Right atrium auricular region (tissue), 2 donors: ENCODE measurements around the gene MYO3B. TPM values are rescaled to one million over a fixed set of nuclear protein-coding genes. Genes with fewer than 3 reads are reported as not detected.
"Not testable (repeated sequence)": the region's sequence is repeated elsewhere in the genome, so short reads cannot be mapped to it uniquely, and the experiment has no call there.

Experiments
- DNase-seq: peaks from one replicate; pipeline ENCODE4 v3.0.0-alpha.2; 2019; ENCODE audit warnings: low spot score
- H3K27ac ChIP-seq, 2 donors: fragments of 200-600 bp; sonication (generic); 1 replicate in 1 of 2; 2 replicates in 1 of 2; pipeline ENCODE4 v1.5.1; 2016 to 2019
- H3K27me3 ChIP-seq, 2 donors: fragments of 200-600 bp; sonication (generic); one replicate each; pipeline versions ENCODE4 v1.5.1 to v1.6.0; 2017 to 2019
- H3K36me3 ChIP-seq: fragments of 200-600 bp; sonication (generic); one replicate; pipeline ENCODE4 v1.5.1; 2016
- H3K4me1 ChIP-seq, 2 donors: fragments of 200-600 bp; sonication (generic); one replicate each; pipeline versions ENCODE4 v1.5.1 to v1.6.0; 2017 to 2019
- H3K4me3 ChIP-seq, 2 donors: fragments of 200-600 bp; sonication (generic); 1 replicate in 1 of 2; 2 replicates in 1 of 2; pipeline ENCODE4 v1.5.1; 2017 to 2019; ENCODE audit warnings: mild to moderate bottlenecking in 1 of 2, moderate library complexity in 1 of 2
- H3K9me3 ChIP-seq, 2 donors: fragments of 200-600 bp; sonication (generic); one replicate each; pipeline ENCODE4 v1.5.1; 2019
- total RNA-seq, 2 donors: library from RNA; depleted of rRNA; stranded (reverse); fragments of >200 nt; gene quantifications; one replicate each; pipeline ENCODE4 v1.1.0, GENCODE V29; 2016
- TF ChIP-seq, protein P1 (sequence below), 2 donors: fragments of 200-600 bp; sonication (generic); IDR thresholded peaks; one replicate each; pipeline ENCODE4 v1.5.1; 2019; ENCODE audit warnings: antibody characterized with exemption in 2 of 2

MYO3B gene
- total RNA-seq, 2 donors from 2014 or later: not detected

DNA sequence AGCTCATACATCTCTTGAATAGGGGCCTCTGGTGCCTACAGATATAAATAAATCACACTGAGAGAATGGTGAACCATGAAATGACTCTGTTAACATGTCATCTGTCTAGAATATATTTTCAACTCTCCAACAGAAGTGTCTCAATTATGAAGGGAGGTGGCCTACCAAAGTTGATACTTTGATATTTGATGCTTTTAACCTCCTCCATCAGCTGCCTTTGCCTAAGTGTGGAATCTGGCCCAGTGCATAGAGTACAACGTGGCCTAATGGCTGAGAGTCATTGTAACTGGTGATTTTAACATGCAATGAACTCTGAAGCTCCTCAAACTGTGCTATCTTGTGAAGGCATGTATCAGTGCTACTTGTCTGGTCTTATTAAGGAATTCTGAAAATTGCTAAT lies 93.4 kb downstream of the MYO3B start:
- H3K27me3 ChIP-seq: no peaks in the 10 kb centered on the region

DNA sequence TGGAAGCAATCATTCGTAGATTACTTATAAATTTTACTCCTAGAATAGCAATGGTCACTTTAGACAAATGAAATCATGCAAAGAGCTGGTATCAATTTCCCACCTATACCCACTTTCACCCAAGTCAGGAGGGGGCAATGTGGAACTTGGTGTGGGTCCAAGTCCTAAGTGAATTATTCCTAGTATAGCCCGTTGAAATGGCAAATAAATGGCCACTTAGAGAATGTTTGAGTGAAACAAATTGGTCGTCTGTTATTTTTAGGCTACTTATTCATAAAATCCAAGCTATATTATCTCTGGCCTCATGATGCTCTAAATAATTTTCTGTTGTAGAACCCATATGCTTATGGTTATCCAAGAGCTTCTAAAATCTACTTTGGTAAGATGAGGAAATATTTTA lies 98.1 kb downstream of the MYO3B start:
- no peak overlapping the region for H3K27ac ChIP-seq
- H3K4me1 ChIP-seq: peaks cover 0 to 8% of the 10 kb centered on the region in 2 donors
- H3K4me3 ChIP-seq: no peak overlapping the region
- no peak for DNase-seq
- no peaks in the 10 kb centered on the region for H3K9me3 ChIP-seq
- H3K27me3 ChIP-seq: no peaks in the 10 kb centered on the region
- TF ChIP-seq, protein P1, sequence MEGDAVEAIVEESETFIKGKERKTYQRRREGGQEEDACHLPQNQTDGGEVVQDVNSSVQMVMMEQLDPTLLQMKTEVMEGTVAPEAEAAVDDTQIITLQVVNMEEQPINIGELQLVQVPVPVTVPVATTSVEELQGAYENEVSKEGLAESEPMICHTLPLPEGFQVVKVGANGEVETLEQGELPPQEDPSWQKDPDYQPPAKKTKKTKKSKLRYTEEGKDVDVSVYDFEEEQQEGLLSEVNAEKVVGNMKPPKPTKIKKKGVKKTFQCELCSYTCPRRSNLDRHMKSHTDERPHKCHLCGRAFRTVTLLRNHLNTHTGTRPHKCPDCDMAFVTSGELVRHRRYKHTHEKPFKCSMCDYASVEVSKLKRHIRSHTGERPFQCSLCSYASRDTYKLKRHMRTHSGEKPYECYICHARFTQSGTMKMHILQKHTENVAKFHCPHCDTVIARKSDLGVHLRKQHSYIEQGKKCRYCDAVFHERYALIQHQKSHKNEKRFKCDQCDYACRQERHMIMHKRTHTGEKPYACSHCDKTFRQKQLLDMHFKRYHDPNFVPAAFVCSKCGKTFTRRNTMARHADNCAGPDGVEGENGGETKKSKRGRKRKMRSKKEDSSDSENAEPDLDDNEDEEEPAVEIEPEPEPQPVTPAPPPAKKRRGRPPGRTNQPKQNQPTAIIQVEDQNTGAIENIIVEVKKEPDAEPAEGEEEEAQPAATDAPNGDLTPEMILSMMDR (IDR thresholded peaks at IDR 0.05): no peak
- H3K36me3 ChIP-seq: no peaks in the 10 kb centered on the region

More for the DNA sequence above, 93.4 kb downstream of the MYO3B start:
- H3K36me3 ChIP-seq: no peaks in the 10 kb centered on the region
- no peak for DNase-seq
- peak overlapping the region; percentile 18 to 58 for H3K27ac ChIP-seq
- no peaks in the 10 kb centered on the region for H3K9me3 ChIP-seq
- H3K4me1 ChIP-seq: no peaks in the 10 kb centered on the region
- H3K4me3 ChIP-seq: no peak overlapping the region
- TF ChIP-seq, protein P1 (IDR thresholded peaks at IDR 0.05): no peak

DNA sequence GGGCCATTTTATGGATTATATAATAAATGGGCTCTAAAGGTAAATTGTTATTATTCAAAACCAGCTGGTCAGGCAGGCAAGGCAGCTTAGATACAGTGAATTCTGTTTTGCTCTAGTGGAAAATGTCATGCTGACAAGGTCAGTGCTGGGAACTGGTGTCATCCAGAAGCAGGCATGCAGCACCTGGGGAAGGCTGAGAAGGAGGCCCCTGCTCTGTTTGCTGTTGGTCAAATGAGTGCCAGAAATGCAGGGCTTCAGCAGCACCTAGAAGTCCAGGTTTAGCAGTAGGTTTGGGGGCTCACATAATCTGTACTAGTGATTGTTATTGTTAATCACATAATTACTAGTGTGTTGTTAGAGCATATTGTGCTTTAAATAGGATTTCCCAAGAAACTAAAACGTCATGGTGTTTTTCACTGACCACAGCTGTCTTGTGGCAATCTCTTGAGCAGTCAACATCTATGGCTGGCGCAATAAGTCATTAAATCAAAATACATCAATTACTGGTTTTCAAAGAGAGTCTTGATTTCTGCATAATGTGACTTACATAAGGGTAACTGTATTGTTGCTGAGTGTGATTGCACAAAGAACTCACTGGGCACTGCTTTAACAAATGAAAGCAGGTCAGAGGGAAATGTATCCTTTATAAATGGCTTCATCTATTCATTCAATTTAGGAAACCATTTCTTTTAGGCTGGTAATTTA lies 99.1 kb downstream of the MYO3B start:
- H3K27ac ChIP-seq: no peak overlapping the region
- no peaks in the 10 kb centered on the region for H3K36me3 ChIP-seq
- no peak overlapping the region for H3K4me3 ChIP-seq
- H3K9me3 ChIP-seq: no peaks in the 10 kb centered on the region
- H3K4me1 ChIP-seq: peaks cover 0 to 8% of the 10 kb centered on the region in 2 donors
- TF ChIP-seq, protein P1 (IDR thresholded peaks at IDR 0.05): no peak
- DNase-seq: no peak
- H3K27me3 ChIP-seq: no peaks in the 10 kb centered on the region

DNA sequence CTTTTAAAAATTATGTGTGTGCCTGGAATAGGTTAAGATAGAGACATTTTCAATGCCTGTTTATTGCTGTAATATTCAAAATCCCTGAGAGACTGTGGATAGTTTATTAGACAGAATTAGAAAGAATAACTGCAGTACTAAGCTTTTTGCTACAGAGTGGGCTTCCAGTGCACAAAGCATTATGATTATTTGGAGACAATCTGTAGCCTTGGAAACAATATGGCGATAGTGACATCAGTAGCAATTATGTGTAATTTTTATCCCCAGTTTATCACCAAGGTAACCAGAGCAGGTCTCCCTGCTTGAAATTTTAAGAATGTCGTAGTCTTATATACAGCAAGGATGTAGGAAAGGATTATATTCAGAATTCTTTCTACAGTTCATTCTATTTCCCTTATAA lies 100.0 kb downstream of the MYO3B start:
- no peaks in the 10 kb centered on the region for H3K36me3 ChIP-seq
- TF ChIP-seq, protein P1 (IDR thresholded peaks at IDR 0.05): no peak
- H3K4me1 ChIP-seq: peaks cover 0 to 8% of the 10 kb centered on the region in 2 donors
- H3K4me3 ChIP-seq: no peak overlapping the region
- no peak overlapping the region for H3K27ac ChIP-seq
- no peaks in the 10 kb centered on the region for H3K27me3 ChIP-seq
- no peaks in the 10 kb centered on the region for H3K9me3 ChIP-seq
- no peak for DNase-seq

DNA sequence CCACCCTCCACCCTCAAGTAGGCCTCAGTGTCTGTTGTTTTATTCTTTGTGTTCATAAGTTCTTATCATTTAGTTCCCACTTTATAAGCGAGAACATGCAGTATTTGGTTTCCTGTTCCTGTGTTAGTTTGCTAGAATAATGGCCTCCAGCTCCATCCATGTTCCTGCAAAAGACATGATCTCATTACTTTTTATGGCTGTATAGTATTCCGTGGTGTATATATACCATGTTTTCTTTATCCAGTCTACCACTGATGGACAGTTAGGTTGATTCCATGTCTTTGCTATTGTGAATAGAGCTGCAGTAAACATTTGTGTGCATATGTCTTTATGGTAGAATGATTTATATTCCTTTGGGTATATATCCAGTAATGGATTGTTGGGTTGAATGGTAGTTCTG lies 101.7 kb downstream of the MYO3B start:
- not testable (repeated sequence) for H3K4me3 ChIP-seq, H3K27me3 ChIP-seq, H3K36me3 ChIP-seq, H3K4me1 ChIP-seq, H3K9me3 ChIP-seq, DNase-seq, H3K27ac ChIP-seq

DNA sequence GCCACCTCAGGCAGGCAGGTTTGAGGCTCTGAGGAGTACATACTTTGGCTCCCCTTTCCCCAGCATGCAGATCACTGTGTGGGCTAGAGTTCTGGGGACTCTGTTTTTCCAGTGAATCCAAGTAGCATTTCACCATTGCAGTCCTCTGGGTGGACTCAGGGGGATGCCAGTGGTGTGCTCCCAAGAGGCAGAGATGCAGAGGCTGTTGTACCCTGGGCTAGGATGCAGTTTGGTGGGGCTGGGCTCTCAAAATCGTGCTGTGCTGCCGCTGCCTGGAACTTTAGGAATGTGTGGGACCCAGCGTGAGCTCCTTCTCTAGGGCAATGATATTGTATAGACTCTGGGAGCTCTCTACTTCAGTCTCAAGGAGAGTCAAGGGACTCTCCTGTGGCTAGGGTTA lies 104.9 kb downstream of the MYO3B start:
- no peak overlapping the region for H3K4me3 ChIP-seq
- no peak overlapping the region for H3K27ac ChIP-seq
- H3K4me1 ChIP-seq: no peaks in the 10 kb centered on the region
- no peaks in the 10 kb centered on the region for H3K27me3 ChIP-seq
- H3K9me3 ChIP-seq: no peaks in the 10 kb centered on the region
- DNase-seq: no peak
- no peaks in the 10 kb centered on the region for H3K36me3 ChIP-seq
- TF ChIP-seq, protein P1 (IDR thresholded peaks at IDR 0.05): no peak
